Osteocyte (in vitro differentiated cells): Measurements from ENCODE around the gene PDZD2. TPM values are rescaled to one million over a fixed set of nuclear protein-coding genes. Genes with fewer than 3 reads are reported as not detected.

ENCODE experiments used
- DNase-seq: peaks from one replicate; pipeline ENCODE4 v3.0.0; 2021; ENCODE audit warnings: mixed read lengths; ENCODE audit not compliant: unreplicated experiment; ENCODE audit errors: extremely low spot score
- H3K27ac Mint-ChIP-seq: one replicate; pipeline ENCODE4 v1.8.0; 2021; ENCODE audit warnings: mild to moderate bottlenecking, mixed read lengths; ENCODE audit not compliant: unreplicated experiment
- H3K27me3 Mint-ChIP-seq: one replicate; pipeline ENCODE4 v1.8.0; 2021; ENCODE audit warnings: mixed read lengths; ENCODE audit not compliant: unreplicated experiment
- H3K36me3 Mint-ChIP-seq: one replicate; pipeline ENCODE4 v1.8.0; 2021; ENCODE audit warnings: mixed read lengths; ENCODE audit not compliant: unreplicated experiment
- H3K4me1 Mint-ChIP-seq: one replicate; pipeline ENCODE4 v1.8.0; 2021; ENCODE audit warnings: mixed read lengths; ENCODE audit not compliant: unreplicated experiment
- H3K4me3 Mint-ChIP-seq: one replicate; pipeline ENCODE4 v1.8.0; 2021; ENCODE audit warnings: mild to moderate bottlenecking, moderate library complexity, mixed read lengths; ENCODE audit not compliant: unreplicated experiment
- H3K9me3 Mint-ChIP-seq: one replicate; pipeline ENCODE4 v1.8.0; 2021; ENCODE audit warnings: mixed read lengths; ENCODE audit not compliant: unreplicated experiment
- CTCF ChIP-seq: fragments of 200-600 bp; sonication (generic); IDR thresholded peaks from 2 replicates; pipeline ENCODE4 v1.5.0; 2021; ENCODE audit warnings: antibody characterized with exemption, mild to moderate bottlenecking, moderate library complexity
- total RNA-seq: library from RNA; stranded (reverse); gene quantifications from 2 replicates; pipeline ENCODE4 v1.2.1, GENCODE V29; 2021

PDZD2 gene
- total RNA-seq, 1 donor from 2014 or later = 2.3 TPM

GRCh38 chr5:31613651-31614050, 25.3 kb upstream of the PDZD2 start:
- DNase-seq = no peak
- Mint-ChIP-seq H3K27ac (no peak overlapping the region), H3K27me3 (peaks cover 27% of the 10 kb centered on the region), H3K9me3 (peaks cover 5% of the 10 kb centered on the region), H3K4me1 (no peaks in the 10 kb centered on the region), H3K4me3 (no peak overlapping the region), H3K36me3 (no peaks in the 10 kb centered on the region)
- TF ChIP-seq CTCF = no peak

GRCh38 chr5:31614151-31615020, 24.5 kb upstream of the PDZD2 start:
- TF ChIP-seq CTCF = no peak
- H3K4me1 Mint-ChIP-seq = no peaks in the 10 kb centered on the region

GRCh38 chr5:31617867-31618266, 21.1 kb upstream of the PDZD2 start:
- no peak overlapping the region for H3K27ac Mint-ChIP-seq
- peaks cover 5% of the 10 kb centered on the region for H3K9me3 Mint-ChIP-seq
- no peak for TF ChIP-seq CTCF
- no peak overlapping the region for H3K4me3 Mint-ChIP-seq
- no peaks in the 10 kb centered on the region for H3K36me3 Mint-ChIP-seq
- H3K4me1 Mint-ChIP-seq = no peaks in the 10 kb centered on the region
- DNase-seq = no peak
- peaks cover 38% of the 10 kb centered on the region for H3K27me3 Mint-ChIP-seq

More at GRCh38 chr5:31614151-31615020, 24.5 kb upstream of the PDZD2 start:
- Mint-ChIP-seq H3K4me3 (no peak overlapping the region), H3K27ac (no peak overlapping the region), H3K9me3 (peaks cover 5% of the 10 kb centered on the region), H3K36me3 (no peaks in the 10 kb centered on the region), H3K27me3 (peaks cover 31% of the 10 kb centered on the region)
- DNase-seq = no peak

GRCh38 chr5:31620026-31620425, 18.9 kb upstream of the PDZD2 start:
- H3K36me3 Mint-ChIP-seq = no peaks in the 10 kb centered on the region
- H3K27ac Mint-ChIP-seq = no peak overlapping the region
- peaks cover 43% of the 10 kb centered on the region for H3K27me3 Mint-ChIP-seq
- H3K4me1 Mint-ChIP-seq = no peaks in the 10 kb centered on the region
- no peak overlapping the region for H3K4me3 Mint-ChIP-seq
- no peak for TF ChIP-seq CTCF
- peaks cover 5% of the 10 kb centered on the region for H3K9me3 Mint-ChIP-seq
- DNase-seq = no peak

- TF ChIP-seq CTCF = no peak
- Mint-ChIP-seq H3K4me1 (no peaks in the 10 kb centered on the region), H3K27ac (no peak overlapping the region), H3K9me3 (no peaks in the 10 kb centered on the region), H3K36me3 (no peaks in the 10 kb centered on the region), H3K4me3 (no peak overlapping the region), H3K27me3 (peaks cover 52% of the 10 kb centered on the region)
- DNase-seq = no peak
These were observed 15.7 kb upstream of the PDZD2 start for GRCh38 chr5:31623249-31623648.
